Measurements from ENCODE around the gene LRATD1. TPM values are rescaled to one million over a fixed set of nuclear protein-coding genes. Genes with fewer than 3 reads are reported as not detected.

Gene LRATD1
- total RNA-seq, 1 experiment from 2014 or later, result 0.31 TPM

GRCh38 chr2:14633061-14633460 lies 544 bp downstream of the LRATD1 start:
- no peaks in the 10 kb centered on the region for H3K79me1 ChIP-seq (ENCODE audit: insufficient read depth, low read depth, low read length, poor library complexity, severe bottlenecking)
- no peak overlapping the region for H3K14ac ChIP-seq (ENCODE audit: insufficient read depth, low read length)
- no peak overlapping the region for H4K5ac ChIP-seq (ENCODE audit: insufficient read length, low read depth, low read length)
- peaks cover 18% of the 10 kb centered on the region for H3K23me2 ChIP-seq (ENCODE audit: insufficient read length, low read depth, low read length, poor library complexity, severe bottlenecking)
- Mint-ChIP-seq H3K36me3 (ENCODE audit: insufficient read depth in 1 of 3, low read depth in 3 of 3) (no peaks in the 10 kb centered on the region; a peak in 1 of 7 replicates), H3K27ac (no peak overlapping the region; a peak in 1 of 7 replicates), H3K4me3 (peak overlapping the region; percentile 60 to 91), H3K9me3 (no peaks in the 10 kb centered on the region; a peak in 2 of 5 replicates), H3K4me1 (peaks cover 22 to 29% of the 10 kb centered on the region in 2 experiments), H3K27me3 (ENCODE audit: low read depth) (peaks cover 92% of the 10 kb centered on the region)
- no peak overlapping the region for H4K91ac ChIP-seq (ENCODE audit: insufficient read length, low read depth, low read length)
- no peak overlapping the region for H4K8ac ChIP-seq (replicated peaks; ENCODE audit: insufficient read length, low read depth, low read length)
- no peak for TF ChIP-seq CTCF (conservative IDR thresholded peaks at IDR 0.05)
- no peak overlapping the region for H2AFZ ChIP-seq (ENCODE audit: low read length)
- DNase-seq, result peak; percentile 33
- no peaks in the 10 kb centered on the region for H3K9me3 ChIP-seq (ENCODE audit: control insufficient read depth, low read depth, low read length)
- H3K4me1 ChIP-seq (ENCODE audit: insufficient read depth, low read length), result peaks cover 3% of the 10 kb centered on the region; the same call in 1 of the 2 replicates
- H3K9ac ChIP-seq (ENCODE audit: extremely low read depth, insufficient read length, low read length), result no peak overlapping the region
- no peak overlapping the region for H3K4ac ChIP-seq (ENCODE audit: low read depth, low read length)
- no peak overlapping the region for H2BK20ac ChIP-seq (ENCODE audit: low read depth, low read length, poor library complexity, severe bottlenecking)
- H3K4me2 ChIP-seq (ENCODE audit: insufficient read depth, insufficient read length, low read length), result peak overlapping the region; percentile 75
- no peak overlapping the region for H3T11ph ChIP-seq (ENCODE audit: low read length)
- no peaks in the 10 kb centered on the region for H4K20me1 ChIP-seq (ENCODE audit: control insufficient read depth, insufficient read depth, insufficient read length)
- no peak overlapping the region for H3K27ac ChIP-seq (ENCODE audit: insufficient read length, low read depth, low read length)
- no peak overlapping the region for H3K56ac ChIP-seq (ENCODE audit: insufficient read length, low read depth, low read length)
- no peak overlapping the region for H3K18ac ChIP-seq (ENCODE audit: insufficient read length, low read depth, low read length)
- peaks cover 25% of the 10 kb centered on the region for H3K27me3 ChIP-seq (ENCODE audit: insufficient read depth, low read length)
- no CpG with 5 or more reads among the region's 13 CpGs for WGBS (ENCODE audit: extremely low coverage, insufficient read length, low lambda C conversion rate)
- H2BK5ac ChIP-seq (ENCODE audit: insufficient read length, low read length), result no peak overlapping the region
- no peak overlapping the region for H2BK15ac ChIP-seq (ENCODE audit: low read depth, low read length)
- H3K23ac ChIP-seq (ENCODE audit: insufficient read length, low read depth, low read length), result no peak overlapping the region
- no peak overlapping the region for H2AK5ac ChIP-seq (ENCODE audit: insufficient read length, low read length)
- H3K79me2 ChIP-seq (ENCODE audit: insufficient read depth, low read length), result no peaks in the 10 kb centered on the region
- H2BK12ac ChIP-seq (ENCODE audit: insufficient read length, low read depth, low read length), result no peak overlapping the region
- no peak overlapping the region for H2BK120ac ChIP-seq (ENCODE audit: low read depth, low read length, poor library complexity, severe bottlenecking)

Measured in H9 (cell line).